Measurements from ENCODE around the gene PCSK7.
"Not testable (repeated sequence)": the region's sequence is repeated elsewhere in the genome, so short reads cannot be mapped to it uniquely, and the experiment has no call there.

GRCh38 chr11:117207481-117207880 is 24.4 kb downstream of the PCSK7 start:
- not testable (repeated sequence) for TF ChIP-seq FOS (IDR thresholded peaks at IDR 0.05; ENCODE audit: low read depth, low read length); CTCF (conservative IDR thresholded peaks at IDR 0.05; ENCODE audit: low read depth, low read length); POLR2A (IDR thresholded peaks at IDR 0.05; ENCODE audit: low read depth, low read length); CEBPB (IDR thresholded peaks at IDR 0.05; ENCODE audit: low read depth, low read length); MXI1 (IDR thresholded peaks at IDR 0.05; ENCODE audit: borderline replicate concordance, low read depth, low read length); RAD21 (IDR thresholded peaks at IDR 0.05; ENCODE audit: low read length); CHD1 (IDR thresholded peaks at IDR 0.05; ENCODE audit: low read depth, low read length); BHLHE40 (IDR thresholded peaks at IDR 0.05; ENCODE audit: low read depth, low read length); SMC3 (IDR thresholded peaks at IDR 0.05; ENCODE audit: low read depth, low read length); MAZ (IDR thresholded peaks at IDR 0.05; ENCODE audit: borderline replicate concordance, low read depth, low read length); RCOR1 (IDR thresholded peaks at IDR 0.05; ENCODE audit: insufficient replicate concordance, low read length)
